Panc1 (cell line): ENCODE measurements around the gene SLC22A5. TPM values are rescaled to one million over a fixed set of nuclear protein-coding genes. Genes with fewer than 3 reads are reported as not detected.

Experiments used
- ATAC-seq: fragments of 200-7000 bp; cut with Tn5 transposase; 2 replicates; pipeline ENCODE4 v1.9.1; 2020; ENCODE audit warnings: mild to moderate bottlenecking, moderate library complexity
- BruUV-seq: library from RNA; stranded (reverse); fragments of 400-500 nt; replicated peaks from 2 replicates; lab custom pipeline; 2021; lab: Mats Ljungman, UMichigan
- CTCF ChIA-PET: fragments of 300-600 bp; sonication (Branson Sonifier 250); formaldehyde crosslinking; loops from one replicate; lab custom pipeline; 2022; ENCODE audit warnings: antibody characterized with exemption; lab: Charles Lee
- POLR2A ChIA-PET: fragments of 300-600 bp; sonication (Branson Sonifier 250); formaldehyde crosslinking; loops from one replicate; lab custom pipeline; 2022; ENCODE audit warnings: antibody characterized with exemption; lab: Charles Lee
- DNase-seq: peaks from one replicate; pipeline ENCODE4 v3.0.0-alpha.2; 2010; ENCODE audit warnings: low read depth, low spot score
- H3K27ac ChIP-seq: 2 replicates; pipeline ENCODE4 v1.5.1; 2011; ENCODE audit warnings: mild to moderate bottlenecking, low read length, inconsistent platforms
- H3K27me3 ChIP-seq: fragments of 200-500 bp; sonication (Bioruptor generic); 2 replicates; pipeline ENCODE4 v1.6.0; 2014; ENCODE audit warnings: low read length, inconsistent platforms; ENCODE audit not compliant: control insufficient read depth, insufficient read depth
- H3K36me3 ChIP-seq: fragments of 200-500 bp; sonication (Bioruptor generic); 2 replicates; pipeline ENCODE4 v1.5.1; 2014; ENCODE audit warnings: inconsistent platforms, mild to moderate bottlenecking, low read length, moderate library complexity; ENCODE audit not compliant: control insufficient read depth, insufficient read depth
- H3K4me1 ChIP-seq: 2 replicates; pipeline ENCODE4 v1.5.1; 2011; ENCODE audit warnings: inconsistent platforms, mild to moderate bottlenecking, low read length, moderate library complexity; ENCODE audit not compliant: control insufficient read depth, insufficient read depth
- H3K4me3 ChIP-seq, 2 experiments: 2 replicates each; pipeline ENCODE4 v1.5.1; 2011 to 2012; ENCODE audit warnings: low read depth in 2 of 2, low read length in 2 of 2, mild to moderate bottlenecking in 2 of 2, inconsistent platforms in 1 of 2, moderate library complexity in 1 of 2
- H3K9me3 ChIP-seq: fragments of 200-500 bp; sonication (Bioruptor generic); 2 replicates; pipeline ENCODE4 v1.5.1; 2014; ENCODE audit warnings: low read depth, mild to moderate bottlenecking, inconsistent platforms, low read length, moderate library complexity; ENCODE audit not compliant: control insufficient read depth, insufficient read depth
- POLR2AphosphoS5 ChIP-seq: IDR thresholded peaks from 2 replicates; pipeline ENCODE4 v1.6.1; 2012; ENCODE audit warnings: mild to moderate bottlenecking, low read depth, low read length, moderate library complexity
- SIN3A ChIP-seq: IDR thresholded peaks from 2 replicates; pipeline ENCODE4 v1.6.1; 2012; ENCODE audit warnings: low read depth, mild to moderate bottlenecking, low read length, moderate library complexity, borderline replicate concordance; ENCODE audit not compliant: insufficient read depth
- TCF7L2 ChIP-seq: IDR thresholded peaks from 2 replicates; pipeline ENCODE4 v1.6.1; 2011; ENCODE audit warnings: mild to moderate bottlenecking, low read depth, low read length, inconsistent platforms
- in situ Hi-C: cut with HindIII; loops from 2 replicates; pipeline ENCODE4 v1.10.0; 2016; ENCODE audit warnings: low sequenced_read_pairs, low pct_unique_long_range_greater_than_20kb
- intact Hi-C: fragments of 100-400 bp; cut with micrococcal nuclease; formaldehyde crosslinking; loops from one replicate; pipeline ENCODE4 v1.10.0; 2022; ENCODE audit not compliant: unreplicated experiment
- total RNA-seq: library from RNA; stranded (reverse); gene quantifications from one replicate; pipeline ENCODE4 v1.2.1, GENCODE V29; 2021; ENCODE audit not compliant: unreplicated experiment
- TF ChIP-seq, protein P1 (sequence below): fragments of 450-650 bp; IDR thresholded peaks from 2 replicates; pipeline ENCODE4 v1.5.1; 2017; ENCODE audit warnings: mild to moderate bottlenecking
- TF ChIP-seq, protein P2 (sequence below), 2 experiments: IDR thresholded peaks; 2 replicates each; pipeline ENCODE4 v1.6.1; 2011 to 2012; ENCODE audit warnings: low read depth in 2 of 2, control low read depth in 1 of 2, low read length in 1 of 2, mild to moderate bottlenecking in 1 of 2, moderate library complexity in 1 of 2; ENCODE audit not compliant: insufficient read depth in 1 of 2

The SLC22A5 gene
- total RNA-seq, 1 experiment from 2014 or later, result 9.5 TPM

DNA sequence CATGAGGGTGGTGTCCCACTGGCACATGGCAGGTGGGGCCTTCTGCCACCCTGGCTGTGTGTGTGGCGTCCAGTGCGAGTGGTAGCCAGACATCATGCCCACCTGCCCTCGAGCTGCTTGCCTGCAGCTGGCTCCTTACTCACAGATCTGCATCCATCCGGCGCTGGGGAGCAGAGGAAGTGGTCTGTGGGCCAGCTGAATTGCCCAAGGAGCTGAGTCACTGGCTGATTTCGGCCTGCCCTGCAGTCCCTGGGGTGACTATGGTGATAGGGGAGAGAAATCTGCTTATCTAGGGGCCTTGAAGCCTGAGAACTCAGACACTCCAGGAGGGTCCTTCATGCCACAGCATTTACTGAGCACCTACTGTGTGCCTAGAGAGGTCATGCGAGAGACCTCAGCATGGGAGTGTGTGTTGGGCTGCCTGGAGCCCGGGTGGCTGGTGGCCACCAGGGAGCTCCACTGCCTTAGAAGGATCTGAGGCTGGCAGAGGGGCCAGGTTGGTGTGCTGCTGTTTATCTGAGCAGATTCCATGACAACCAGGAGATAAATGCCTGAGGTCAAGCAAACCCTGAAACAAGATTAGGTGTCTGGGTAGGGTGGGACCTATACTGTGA lies 57.1 kb downstream of the SLC22A5 start:
- H3K4me3 ChIP-seq, result no peak overlapping the region
- no peaks in the 10 kb centered on the region for H3K27me3 ChIP-seq
- no peaks in the 10 kb centered on the region for H3K36me3 ChIP-seq
- H3K9me3 ChIP-seq, result no peaks in the 10 kb centered on the region
- TF ChIP-seq, protein P1, sequence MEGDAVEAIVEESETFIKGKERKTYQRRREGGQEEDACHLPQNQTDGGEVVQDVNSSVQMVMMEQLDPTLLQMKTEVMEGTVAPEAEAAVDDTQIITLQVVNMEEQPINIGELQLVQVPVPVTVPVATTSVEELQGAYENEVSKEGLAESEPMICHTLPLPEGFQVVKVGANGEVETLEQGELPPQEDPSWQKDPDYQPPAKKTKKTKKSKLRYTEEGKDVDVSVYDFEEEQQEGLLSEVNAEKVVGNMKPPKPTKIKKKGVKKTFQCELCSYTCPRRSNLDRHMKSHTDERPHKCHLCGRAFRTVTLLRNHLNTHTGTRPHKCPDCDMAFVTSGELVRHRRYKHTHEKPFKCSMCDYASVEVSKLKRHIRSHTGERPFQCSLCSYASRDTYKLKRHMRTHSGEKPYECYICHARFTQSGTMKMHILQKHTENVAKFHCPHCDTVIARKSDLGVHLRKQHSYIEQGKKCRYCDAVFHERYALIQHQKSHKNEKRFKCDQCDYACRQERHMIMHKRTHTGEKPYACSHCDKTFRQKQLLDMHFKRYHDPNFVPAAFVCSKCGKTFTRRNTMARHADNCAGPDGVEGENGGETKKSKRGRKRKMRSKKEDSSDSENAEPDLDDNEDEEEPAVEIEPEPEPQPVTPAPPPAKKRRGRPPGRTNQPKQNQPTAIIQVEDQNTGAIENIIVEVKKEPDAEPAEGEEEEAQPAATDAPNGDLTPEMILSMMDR, result peak; percentile 41
- TF ChIP-seq, protein P2, sequence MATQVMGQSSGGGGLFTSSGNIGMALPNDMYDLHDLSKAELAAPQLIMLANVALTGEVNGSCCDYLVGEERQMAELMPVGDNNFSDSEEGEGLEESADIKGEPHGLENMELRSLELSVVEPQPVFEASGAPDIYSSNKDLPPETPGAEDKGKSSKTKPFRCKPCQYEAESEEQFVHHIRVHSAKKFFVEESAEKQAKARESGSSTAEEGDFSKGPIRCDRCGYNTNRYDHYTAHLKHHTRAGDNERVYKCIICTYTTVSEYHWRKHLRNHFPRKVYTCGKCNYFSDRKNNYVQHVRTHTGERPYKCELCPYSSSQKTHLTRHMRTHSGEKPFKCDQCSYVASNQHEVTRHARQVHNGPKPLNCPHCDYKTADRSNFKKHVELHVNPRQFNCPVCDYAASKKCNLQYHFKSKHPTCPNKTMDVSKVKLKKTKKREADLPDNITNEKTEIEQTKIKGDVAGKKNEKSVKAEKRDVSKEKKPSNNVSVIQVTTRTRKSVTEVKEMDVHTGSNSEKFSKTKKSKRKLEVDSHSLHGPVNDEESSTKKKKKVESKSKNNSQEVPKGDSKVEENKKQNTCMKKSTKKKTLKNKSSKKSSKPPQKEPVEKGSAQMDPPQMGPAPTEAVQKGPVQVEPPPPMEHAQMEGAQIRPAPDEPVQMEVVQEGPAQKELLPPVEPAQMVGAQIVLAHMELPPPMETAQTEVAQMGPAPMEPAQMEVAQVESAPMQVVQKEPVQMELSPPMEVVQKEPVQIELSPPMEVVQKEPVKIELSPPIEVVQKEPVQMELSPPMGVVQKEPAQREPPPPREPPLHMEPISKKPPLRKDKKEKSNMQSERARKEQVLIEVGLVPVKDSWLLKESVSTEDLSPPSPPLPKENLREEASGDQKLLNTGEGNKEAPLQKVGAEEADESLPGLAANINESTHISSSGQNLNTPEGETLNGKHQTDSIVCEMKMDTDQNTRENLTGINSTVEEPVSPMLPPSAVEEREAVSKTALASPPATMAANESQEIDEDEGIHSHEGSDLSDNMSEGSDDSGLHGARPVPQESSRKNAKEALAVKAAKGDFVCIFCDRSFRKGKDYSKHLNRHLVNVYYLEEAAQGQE (IDR thresholded peaks at IDR 0.05; ENCODE audit: insufficient read depth in 1 of 2, low read depth in 2 of 2, low read length in 1 of 2), result no peak
- CTCF ChIA-PET, result interaction anchor here (0.9 kb wide), 1 partner anchor 38 kb away, joined by 3 read pairs; no protein-coding TSS in a partner anchor
- H3K4me1 ChIP-seq, result peaks cover 46% of the 10 kb centered on the region
- DNase-seq (no peak), ATAC-seq (peak; percentile 54)
- intact Hi-C loops (no loop called here), in situ Hi-C loops (no loop called here)
- POLR2A ChIA-PET, result interaction anchor here (0.5 kb wide), 1 partner anchor 23 kb away, joined by 4 read pairs; no protein-coding TSS in a partner anchor
- no TSS peak for BruUV-seq
- H3K27ac ChIP-seq, result peak overlapping the region; percentile 64

DNA sequence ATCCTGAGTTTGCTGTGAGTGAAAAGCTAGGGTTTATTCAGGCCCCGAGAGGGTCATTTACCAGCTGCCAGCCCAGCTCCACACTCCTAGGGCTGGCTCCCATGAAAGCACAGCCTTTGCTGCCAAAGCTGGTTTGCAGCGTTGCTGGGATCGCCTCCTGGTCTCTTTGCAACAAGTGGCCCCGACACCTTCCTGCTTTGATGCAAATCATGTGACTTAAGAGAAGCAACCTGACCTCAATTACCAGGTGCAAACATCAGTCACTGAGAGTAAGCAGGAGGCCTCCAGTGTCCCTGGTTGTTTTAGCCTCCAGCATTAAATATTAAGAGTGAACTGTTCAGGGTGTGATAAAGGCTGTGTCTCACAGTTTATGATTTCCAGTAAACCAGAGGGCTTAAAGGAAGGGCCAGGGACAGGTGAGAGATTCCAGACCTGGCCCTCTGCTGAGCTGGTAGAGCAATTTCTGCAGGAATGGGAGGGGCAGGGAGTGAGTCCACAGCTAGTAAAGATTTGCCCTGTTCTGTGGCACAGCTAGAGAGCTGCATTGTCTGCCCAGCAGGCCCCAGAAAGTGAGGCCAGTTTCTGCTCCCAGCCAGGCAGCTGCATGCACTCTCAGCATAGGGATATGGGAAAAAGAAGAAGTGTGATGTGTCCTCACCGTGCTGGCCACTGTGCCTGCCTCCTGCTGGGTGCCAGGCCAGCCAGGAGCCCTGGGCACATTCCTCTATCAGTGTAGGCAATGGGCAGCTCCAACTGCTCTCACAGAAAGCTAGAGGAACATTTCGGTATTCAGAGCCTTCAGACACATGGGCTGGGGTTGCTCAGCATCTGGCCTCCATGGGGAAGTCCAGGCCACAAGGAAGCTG lies 58.0 kb downstream of the SLC22A5 start:
- intact Hi-C loops, result no loop called here
- no peaks in the 10 kb centered on the region for H3K36me3 ChIP-seq
- in situ Hi-C loops, result no loop called here

DNA sequence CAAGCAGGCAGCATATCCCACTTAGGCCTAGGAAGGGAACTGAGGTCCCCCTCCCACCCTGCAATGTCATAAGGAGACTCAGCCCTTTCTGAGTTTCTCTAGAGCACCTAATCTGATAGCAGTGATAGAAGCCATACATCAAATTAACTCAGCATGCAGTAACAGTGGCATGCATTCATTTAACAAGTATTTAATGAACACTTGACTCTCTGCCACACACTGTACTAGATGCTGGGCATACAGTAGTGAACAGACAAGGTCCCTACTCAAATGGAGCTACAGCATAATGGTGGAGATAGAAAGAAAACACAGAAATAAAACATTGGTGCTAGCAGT lies 58.6 kb downstream of the SLC22A5 start:
- TF ChIP-seq TCF7L2, result no peak
- TF ChIP-seq SIN3A, result no peak
- TF ChIP-seq, protein P1, result no peak
- no peak for TF ChIP-seq POLR2AphosphoS5
- TF ChIP-seq, protein P2 (IDR thresholded peaks at IDR 0.05; ENCODE audit: insufficient read depth in 1 of 2, low read depth in 2 of 2, low read length in 1 of 2), result no peak
- ChIA-PET CTCF (interaction anchor here (0.9 kb wide), 1 partner anchor 39 kb away, joined by 3 read pairs; no protein-coding TSS in a partner anchor), POLR2A (no interaction called here)
- Histone ChIP-seq H3K9me3 (no peaks in the 10 kb centered on the region), H3K27ac (peak overlapping the region; percentile 63), H3K36me3 (no peaks in the 10 kb centered on the region), H3K4me3 (no peak overlapping the region), H3K27me3 (no peaks in the 10 kb centered on the region), H3K4me1 (peaks cover 40% of the 10 kb centered on the region)
- in situ Hi-C loops (no loop called here), intact Hi-C loops (no loop called here)
- BruUV-seq, result no TSS peak
- ATAC-seq (no peak), DNase-seq (no peak)

More for the DNA sequence above, 58.0 kb downstream of the SLC22A5 start:
- peak overlapping the region; percentile 64 for H3K27ac ChIP-seq
- H3K4me1 ChIP-seq, result peaks cover 46% of the 10 kb centered on the region
- H3K9me3 ChIP-seq, result no peaks in the 10 kb centered on the region
- DNase-seq (no peak), ATAC-seq (peak; percentile 45)
- no TSS peak for BruUV-seq
- ChIA-PET CTCF (interaction anchor here (0.9 kb wide), 2 partner anchors 37 to 38 kb away, joined by 3 read pairs; no protein-coding TSS in a partner anchor), POLR2A (no interaction called here)
- TF ChIP-seq SIN3A, result no peak
- TF ChIP-seq TCF7L2, result 0 out of 2 replicates have a peak, but pooled peaks have one; percentile 26
- H3K4me3 ChIP-seq, result no peak overlapping the region
- H3K27me3 ChIP-seq, result no peaks in the 10 kb centered on the region
